ENCODE data around the gene ZFAND2B. TPM values are rescaled to one million over a fixed set of nuclear protein-coding genes. Genes with fewer than 3 reads are reported as not detected.

ZFAND2B gene, protein sequence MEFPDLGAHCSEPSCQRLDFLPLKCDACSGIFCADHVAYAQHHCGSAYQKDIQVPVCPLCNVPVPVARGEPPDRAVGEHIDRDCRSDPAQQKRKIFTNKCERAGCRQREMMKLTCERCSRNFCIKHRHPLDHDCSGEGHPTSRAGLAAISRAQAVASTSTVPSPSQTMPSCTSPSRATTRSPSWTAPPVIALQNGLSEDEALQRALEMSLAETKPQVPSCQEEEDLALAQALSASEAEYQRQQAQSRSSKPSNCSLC
- total RNA-seq = 10 to 100 TPM; 65.5 to 74.6 TPM

GRCh38 chr2:219206328-219207133 lies at the start of gene ZFAND2B:
ZFAND2B (plus strand) TSS chr2:219206782; CDS start chr2:219206988, 206 bp downstream.
- H3K27me3 ChIP-seq = no peaks in the 10 kb centered on the region
- H3K4me3 ChIP-seq = peak within 1 kb of the TSS; percentile 57
- TF ChIP-seq, protein P1, sequence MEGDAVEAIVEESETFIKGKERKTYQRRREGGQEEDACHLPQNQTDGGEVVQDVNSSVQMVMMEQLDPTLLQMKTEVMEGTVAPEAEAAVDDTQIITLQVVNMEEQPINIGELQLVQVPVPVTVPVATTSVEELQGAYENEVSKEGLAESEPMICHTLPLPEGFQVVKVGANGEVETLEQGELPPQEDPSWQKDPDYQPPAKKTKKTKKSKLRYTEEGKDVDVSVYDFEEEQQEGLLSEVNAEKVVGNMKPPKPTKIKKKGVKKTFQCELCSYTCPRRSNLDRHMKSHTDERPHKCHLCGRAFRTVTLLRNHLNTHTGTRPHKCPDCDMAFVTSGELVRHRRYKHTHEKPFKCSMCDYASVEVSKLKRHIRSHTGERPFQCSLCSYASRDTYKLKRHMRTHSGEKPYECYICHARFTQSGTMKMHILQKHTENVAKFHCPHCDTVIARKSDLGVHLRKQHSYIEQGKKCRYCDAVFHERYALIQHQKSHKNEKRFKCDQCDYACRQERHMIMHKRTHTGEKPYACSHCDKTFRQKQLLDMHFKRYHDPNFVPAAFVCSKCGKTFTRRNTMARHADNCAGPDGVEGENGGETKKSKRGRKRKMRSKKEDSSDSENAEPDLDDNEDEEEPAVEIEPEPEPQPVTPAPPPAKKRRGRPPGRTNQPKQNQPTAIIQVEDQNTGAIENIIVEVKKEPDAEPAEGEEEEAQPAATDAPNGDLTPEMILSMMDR (IDR thresholded peaks at IDR 0.05) = no peak
- peak; percentile 97 for DNase-seq
- H3K9ac ChIP-seq (ENCODE audit: low read depth in 2 of 2, low read length in 2 of 2) = peak within 1 kb of the TSS; percentile 86 to 92
- intact Hi-C loops (cut with DNase I) = loop anchor here (2.0 kb wide), 1 partner anchor 28 kb away; the partner anchor contains the start of gene RETREG2
- no peaks in the 10 kb centered on the region for H3K36me3 ChIP-seq
- no peaks in the 10 kb centered on the region for H3K9me3 ChIP-seq
- H3K27ac ChIP-seq = peak within 1 kb of the TSS; percentile 92
- no peaks in the 10 kb centered on the region for H3K4me1 ChIP-seq

DNA sequence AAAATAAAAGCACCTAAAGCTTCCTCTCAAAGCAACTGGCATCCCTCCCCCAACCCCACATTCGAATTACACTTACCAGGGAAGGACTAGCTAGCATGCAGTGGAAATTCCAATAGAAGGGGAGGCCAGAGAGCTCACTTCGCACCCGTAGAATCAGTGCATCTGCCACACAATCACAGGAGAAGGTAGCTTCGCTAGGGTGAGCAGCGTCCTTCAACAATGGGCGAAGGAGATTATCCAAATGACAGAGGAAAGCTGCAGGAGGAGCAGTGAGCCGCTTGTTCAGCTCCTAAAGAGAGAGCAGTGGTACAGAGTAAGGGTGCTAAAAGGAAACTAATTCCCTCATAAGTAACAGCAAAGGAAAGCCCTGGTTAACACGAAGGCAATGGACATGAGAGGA lies 49.2 kb upstream of the ZFAND2B start:
- TF ChIP-seq, protein P1 (IDR thresholded peaks at IDR 0.05) = no peak
- Histone ChIP-seq H3K27me3 (no peaks in the 10 kb centered on the region), H3K36me3 (no peaks in the 10 kb centered on the region)

GRCh38 chr2:219158025-219158424 lies 48.6 kb upstream of the ZFAND2B start:
- intact Hi-C loops (cut with DNase I) = loop anchor here (5.0 kb wide), 2 partner anchors 101 to 131 kb away; no protein-coding TSS in a partner anchor
- TF ChIP-seq, protein P1 (IDR thresholded peaks at IDR 0.05) = no peak
- H3K9me3 ChIP-seq = no peaks in the 10 kb centered on the region
- no peak overlapping the region for H3K4me3 ChIP-seq
- H3K9ac ChIP-seq (ENCODE audit: low read depth in 2 of 2, low read length in 2 of 2) = no peak overlapping the region
- H3K27ac ChIP-seq = no peak overlapping the region
- no peak for DNase-seq
- H3K4me1 ChIP-seq = no peaks in the 10 kb centered on the region
- H3K36me3 ChIP-seq = no peaks in the 10 kb centered on the region
- no peaks in the 10 kb centered on the region for H3K27me3 ChIP-seq

More for the DNA sequence above, 49.2 kb upstream of the ZFAND2B start:
- H3K27ac ChIP-seq = no peak overlapping the region
- DNase-seq = no peak
- H3K4me3 ChIP-seq = no peak overlapping the region
- no peaks in the 10 kb centered on the region for H3K9me3 ChIP-seq
- no peaks in the 10 kb centered on the region for H3K4me1 ChIP-seq
- no peak overlapping the region for H3K9ac ChIP-seq (ENCODE audit: low read depth in 2 of 2, low read length in 2 of 2)
- intact Hi-C loops (cut with DNase I) = loop anchor here (5.0 kb wide), 2 partner anchors 100 to 130 kb away; no protein-coding TSS in a partner anchor

- no peak overlapping the region for H3K9ac ChIP-seq (ENCODE audit: low read depth in 2 of 2, low read length in 2 of 2)
- no peaks in the 10 kb centered on the region for H3K27me3 ChIP-seq
- H3K4me1 ChIP-seq = no peaks in the 10 kb centered on the region
- H3K36me3 ChIP-seq = no peaks in the 10 kb centered on the region
- TF ChIP-seq, protein P1 (IDR thresholded peaks at IDR 0.05) = no peak
- H3K4me3 ChIP-seq = no peak overlapping the region
- no peak for DNase-seq
- intact Hi-C loops (cut with DNase I) = loop anchor here (5.0 kb wide), 2 partner anchors 101 to 131 kb away; no protein-coding TSS in a partner anchor
- H3K27ac ChIP-seq = no peak overlapping the region
- H3K9me3 ChIP-seq = no peaks in the 10 kb centered on the region
Observed at GRCh38 chr2:219158586-219158985, 48.0 kb upstream of the ZFAND2B start.

- intact Hi-C loops (cut with DNase I) = loop anchor here (2.0 to 5.0 kb wide), 3 partner anchors 102 to 137 kb away; no protein-coding TSS in a partner anchor
- Histone ChIP-seq H3K36me3 (no peaks in the 10 kb centered on the region), H3K9me3 (no peaks in the 10 kb centered on the region), H3K4me3 (peak overlapping the region; percentile 60), H3K27ac (peak overlapping the region; percentile 94), H3K4me1 (no peaks in the 10 kb centered on the region), H3K9ac (ENCODE audit: low read depth in 2 of 2, low read length in 2 of 2) (peak overlapping the region; percentile 48 to 61), H3K27me3 (no peaks in the 10 kb centered on the region)
- TF ChIP-seq, protein P1 (IDR thresholded peaks at IDR 0.05) = no peak
- DNase-seq = no peak
Observed at GRCh38 chr2:219159771-219160185, 46.8 kb upstream of the ZFAND2B start.
